Right lobe of liver (tissue), 4 donors: ENCODE measurements around the gene PRKAR1B.

Experiments used
- POLR2A ChIP-seq: fragments of 450-650 bp; IDR thresholded peaks from one replicate; pipeline ENCODE4 v1.6.1; 2017; ENCODE audit warnings: antibody characterized with exemption, mild to moderate bottlenecking
- TF ChIP-seq, protein P1 (sequence below), 4 donors: fragments of 200-600 bp in 3 of 4; fragments of 450-650 bp in 1 of 4; IDR thresholded peaks; one replicate each; pipeline versions ENCODE4 v1.5.1 to v1.8.0; 2016 to 2022; ENCODE audit warnings: antibody characterized with exemption in 4 of 4, mild to moderate bottlenecking in 2 of 4
- donor health status: DM: no; HTN: no; CAD: no.
- donor health status: DM: no; HTN: no; CAD: no.
- donor health status: DM: no; HTN: yes; CAD: no.

- TF ChIP-seq, protein P1, sequence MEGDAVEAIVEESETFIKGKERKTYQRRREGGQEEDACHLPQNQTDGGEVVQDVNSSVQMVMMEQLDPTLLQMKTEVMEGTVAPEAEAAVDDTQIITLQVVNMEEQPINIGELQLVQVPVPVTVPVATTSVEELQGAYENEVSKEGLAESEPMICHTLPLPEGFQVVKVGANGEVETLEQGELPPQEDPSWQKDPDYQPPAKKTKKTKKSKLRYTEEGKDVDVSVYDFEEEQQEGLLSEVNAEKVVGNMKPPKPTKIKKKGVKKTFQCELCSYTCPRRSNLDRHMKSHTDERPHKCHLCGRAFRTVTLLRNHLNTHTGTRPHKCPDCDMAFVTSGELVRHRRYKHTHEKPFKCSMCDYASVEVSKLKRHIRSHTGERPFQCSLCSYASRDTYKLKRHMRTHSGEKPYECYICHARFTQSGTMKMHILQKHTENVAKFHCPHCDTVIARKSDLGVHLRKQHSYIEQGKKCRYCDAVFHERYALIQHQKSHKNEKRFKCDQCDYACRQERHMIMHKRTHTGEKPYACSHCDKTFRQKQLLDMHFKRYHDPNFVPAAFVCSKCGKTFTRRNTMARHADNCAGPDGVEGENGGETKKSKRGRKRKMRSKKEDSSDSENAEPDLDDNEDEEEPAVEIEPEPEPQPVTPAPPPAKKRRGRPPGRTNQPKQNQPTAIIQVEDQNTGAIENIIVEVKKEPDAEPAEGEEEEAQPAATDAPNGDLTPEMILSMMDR (IDR thresholded peaks at IDR 0.05) = no peak
- TF ChIP-seq POLR2A = no peak
These were observed 173.4 kb downstream of the PRKAR1B start for GRCh38 chr7:553636-554111.
